Measurements from ENCODE around the gene IL22RA2. TPM values are rescaled to one million over a fixed set of nuclear protein-coding genes. Genes with fewer than 3 reads are reported as not detected.

The IL22RA2 gene
- total and polyA plus RNA-seq, 4 donors = 0.02 to 0.20 TPM; not detected in 2

DNA sequence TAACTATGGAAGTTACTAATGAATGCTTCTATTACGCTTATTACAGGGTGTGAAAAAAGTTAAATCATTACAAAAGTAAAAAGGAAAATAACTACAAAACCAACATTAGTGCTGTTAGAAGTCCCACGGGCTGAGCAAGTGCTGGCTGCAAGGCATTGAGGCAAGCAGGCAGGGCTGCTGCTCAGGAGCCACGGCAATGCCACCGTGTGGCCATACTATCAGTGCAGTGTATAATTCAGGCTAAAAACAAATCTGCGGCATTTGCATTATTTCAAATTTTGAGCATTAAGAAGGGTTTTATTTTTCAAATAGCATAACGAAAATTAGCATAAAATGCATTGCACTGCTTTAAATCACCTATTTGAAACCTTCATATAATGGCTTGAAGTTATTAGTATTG lies 28.6 kb upstream of the IL22RA2 start:
- peaks cover 20 to 39% (median 34%) of the 10 kb centered on the region in 4 donors for H3K36me3 ChIP-seq (ENCODE audit: control insufficient read depth in 4 of 4, insufficient read depth in 4 of 4, low read length in 4 of 4)
- DNase-seq = no peak
- no peak overlapping the region for H3K4me3 ChIP-seq
- no peak for ATAC-seq (ENCODE audit: insufficient read depth, low FRiP score)
- no peaks in the 10 kb centered on the region for H3K27me3 ChIP-seq (ENCODE audit: control insufficient read depth in 3 of 3, insufficient read depth in 3 of 3, low read length in 2 of 3)
- WGBS, 2 donors = 72 to 87% methylated on average over 6 of the region's 6 CpGs
- H3K9me3 ChIP-seq (ENCODE audit: control insufficient read depth in 4 of 4, insufficient read depth in 3 of 4, low read length in 3 of 4) = no peaks in the 10 kb centered on the region
- peaks cover 0 to 8% (median 1%) of the 10 kb centered on the region in 5 donors for H3K4me1 ChIP-seq (ENCODE audit: control insufficient read depth in 5 of 5, insufficient read depth in 5 of 5, low read length in 5 of 5)
- H3K9ac ChIP-seq (ENCODE audit: insufficient read depth in 1 of 2, low read length in 2 of 2) = no peak overlapping the region
- TF ChIP-seq, protein P1, sequence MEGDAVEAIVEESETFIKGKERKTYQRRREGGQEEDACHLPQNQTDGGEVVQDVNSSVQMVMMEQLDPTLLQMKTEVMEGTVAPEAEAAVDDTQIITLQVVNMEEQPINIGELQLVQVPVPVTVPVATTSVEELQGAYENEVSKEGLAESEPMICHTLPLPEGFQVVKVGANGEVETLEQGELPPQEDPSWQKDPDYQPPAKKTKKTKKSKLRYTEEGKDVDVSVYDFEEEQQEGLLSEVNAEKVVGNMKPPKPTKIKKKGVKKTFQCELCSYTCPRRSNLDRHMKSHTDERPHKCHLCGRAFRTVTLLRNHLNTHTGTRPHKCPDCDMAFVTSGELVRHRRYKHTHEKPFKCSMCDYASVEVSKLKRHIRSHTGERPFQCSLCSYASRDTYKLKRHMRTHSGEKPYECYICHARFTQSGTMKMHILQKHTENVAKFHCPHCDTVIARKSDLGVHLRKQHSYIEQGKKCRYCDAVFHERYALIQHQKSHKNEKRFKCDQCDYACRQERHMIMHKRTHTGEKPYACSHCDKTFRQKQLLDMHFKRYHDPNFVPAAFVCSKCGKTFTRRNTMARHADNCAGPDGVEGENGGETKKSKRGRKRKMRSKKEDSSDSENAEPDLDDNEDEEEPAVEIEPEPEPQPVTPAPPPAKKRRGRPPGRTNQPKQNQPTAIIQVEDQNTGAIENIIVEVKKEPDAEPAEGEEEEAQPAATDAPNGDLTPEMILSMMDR (IDR thresholded peaks at IDR 0.05; ENCODE audit: control extremely low read depth, extremely low read depth) = peak; percentile 9
- H3K27ac ChIP-seq (ENCODE audit: low read depth in 1 of 2, low read length in 1 of 2) = no peak overlapping the region

DNA sequence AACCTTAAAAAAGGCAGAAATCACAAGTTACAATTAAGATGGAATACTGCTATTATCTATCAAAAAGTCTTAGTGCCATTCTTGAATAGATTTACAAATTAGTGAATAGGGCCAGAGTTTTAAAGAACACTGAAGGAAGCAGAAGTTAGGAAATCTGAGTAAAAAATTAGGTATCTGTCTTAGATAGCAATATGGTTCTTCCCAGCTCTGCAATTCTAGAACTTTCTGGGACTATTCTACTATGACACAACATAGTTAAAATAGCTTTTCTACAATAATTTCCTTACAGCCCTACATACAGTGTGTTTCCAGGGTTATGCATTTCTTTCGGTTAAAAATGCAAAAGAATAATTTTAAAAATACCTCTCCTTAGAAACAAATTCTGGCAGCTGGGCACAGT lies 27.6 kb upstream of the IL22RA2 start:
- no peak overlapping the region for H3K4me3 ChIP-seq
- no peak overlapping the region for H3K27ac ChIP-seq (ENCODE audit: low read depth in 1 of 2, low read length in 1 of 2)
- peaks cover 20 to 39% (median 34%) of the 10 kb centered on the region in 4 donors for H3K36me3 ChIP-seq (ENCODE audit: control insufficient read depth in 4 of 4, insufficient read depth in 4 of 4, low read length in 4 of 4)
- DNase-seq = no peak
- 98% methylated on average over 1 of the region's 1 CpG for WGBS, 2 donors
- TF ChIP-seq, protein P1 (IDR thresholded peaks at IDR 0.05; ENCODE audit: control extremely low read depth, extremely low read depth) = no peak
- H3K9me3 ChIP-seq (ENCODE audit: control insufficient read depth in 4 of 4, insufficient read depth in 3 of 4, low read length in 3 of 4) = no peaks in the 10 kb centered on the region
- no peak overlapping the region for H3K9ac ChIP-seq (ENCODE audit: insufficient read depth in 1 of 2, low read length in 2 of 2)
- ATAC-seq (ENCODE audit: insufficient read depth, low FRiP score) = no peak
- H3K27me3 ChIP-seq (ENCODE audit: control insufficient read depth in 3 of 3, insufficient read depth in 3 of 3, low read length in 2 of 3) = no peaks in the 10 kb centered on the region
- peaks cover 0 to 8% (median 1%) of the 10 kb centered on the region in 5 donors for H3K4me1 ChIP-seq (ENCODE audit: control insufficient read depth in 5 of 5, insufficient read depth in 5 of 5, low read length in 5 of 5)

DNA sequence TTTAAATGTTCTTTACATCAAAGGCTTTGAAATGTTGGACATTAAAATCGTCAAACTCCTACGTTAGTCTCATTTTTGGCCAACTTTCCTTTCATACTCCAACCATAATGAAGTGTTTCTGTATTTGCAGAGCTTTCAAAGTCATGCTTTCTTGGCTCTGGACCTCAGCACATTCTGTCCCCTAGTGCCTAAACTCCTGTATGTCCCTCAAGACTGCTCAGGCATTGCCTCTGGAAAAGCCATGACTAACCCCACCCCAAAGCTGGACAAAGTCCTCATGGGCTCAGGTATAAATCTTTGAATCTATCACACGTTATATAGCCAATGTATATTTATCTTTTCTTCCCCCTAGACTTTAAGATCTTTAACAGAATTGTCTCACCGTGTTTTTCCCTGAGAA lies 26.8 kb upstream of the IL22RA2 start:
- peaks cover 18 to 33% (median 31%) of the 10 kb centered on the region in 4 donors for H3K36me3 ChIP-seq (ENCODE audit: control insufficient read depth in 4 of 4, insufficient read depth in 4 of 4, low read length in 4 of 4)
- no peak overlapping the region for H3K9ac ChIP-seq (ENCODE audit: insufficient read depth in 1 of 2, low read length in 2 of 2)
- peak in 2 of 3 donors; percentile 28 to 31 for DNase-seq
- H3K9me3 ChIP-seq (ENCODE audit: control insufficient read depth in 4 of 4, insufficient read depth in 3 of 4, low read length in 3 of 4) = peaks cover 0 to under 1% (median 0%) of the 10 kb centered on the region in 4 donors
- no peak overlapping the region for H3K4me3 ChIP-seq
- H3K27ac ChIP-seq (ENCODE audit: low read depth in 1 of 2, low read length in 1 of 2) = no peak overlapping the region
- H3K27me3 ChIP-seq (ENCODE audit: control insufficient read depth in 3 of 3, insufficient read depth in 3 of 3, low read length in 2 of 3) = no peaks in the 10 kb centered on the region
- 75 to 88% methylated on average over 4 of the region's 4 CpGs for WGBS, 2 donors
- peak; percentile 33 for ATAC-seq (ENCODE audit: insufficient read depth, low FRiP score)
- TF ChIP-seq, protein P1 (IDR thresholded peaks at IDR 0.05; ENCODE audit: control extremely low read depth, extremely low read depth) = no peak
- peaks cover 0 to 14% (median 3%) of the 10 kb centered on the region in 5 donors for H3K4me1 ChIP-seq (ENCODE audit: control insufficient read depth in 5 of 5, insufficient read depth in 5 of 5, low read length in 5 of 5)

Data from lung (tissue), 12 donors.